GM23248 (cell line): ENCODE data around the gene CEMIP.

Experiments
- EZH2 ChIP-seq: fragments of 200-600 bp; sonication (generic); IDR thresholded peaks from 2 replicates; pipeline ENCODE4 v1.6.1; 2018; ENCODE audit warnings: antibody characterized with exemption, mild to moderate bottlenecking; ENCODE audit not compliant: insufficient read depth, poor library complexity, severe bottlenecking
- EZH2phosphoT487 ChIP-seq: fragments of 200-600 bp; sonication (generic); IDR thresholded peaks from 2 replicates; pipeline ENCODE4 v1.6.1; 2018; ENCODE audit warnings: antibody characterized with exemption, moderate library complexity, mild to moderate bottlenecking, low read depth; ENCODE audit not compliant: insufficient read depth

DNA sequence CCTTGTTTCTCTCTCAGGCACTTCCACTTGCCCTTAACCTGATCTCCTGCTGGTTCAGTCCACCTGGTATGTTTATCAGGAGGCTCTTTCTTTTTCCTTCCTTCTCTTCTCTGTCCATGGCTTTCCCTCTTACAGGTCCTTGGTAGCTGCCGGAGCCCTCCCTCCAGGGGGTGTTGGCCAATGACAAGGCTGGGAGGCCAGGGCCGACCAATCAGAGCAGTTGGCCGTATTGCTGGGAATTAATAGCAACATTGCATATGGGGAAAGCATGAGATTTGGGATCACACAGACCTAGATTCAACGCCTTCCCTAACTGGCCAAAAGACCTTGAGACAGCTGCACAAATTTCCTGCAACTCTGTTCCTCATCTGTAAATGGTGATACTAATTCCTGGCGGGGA, 62.4 kb downstream of the CEMIP start:
- TF ChIP-seq EZH2 (no peak), EZH2phosphoT487 (no peak)
